Measurements from ENCODE around the gene PCED1A. TPM values are rescaled to one million over a fixed set of nuclear protein-coding genes. Genes with fewer than 3 reads are reported as not detected.

PCED1A gene
- total and polyA plus RNA-seq, 2 of the 13 experiments (the other 11 are each of a cell fraction or from before 2014, with no cell fraction given), result 40.1 to 84.2 TPM

GRCh38 chr20:2873010-2873746, 32.7 kb upstream of the PCED1A start, which contains the start of gene PTPRA (continued):
- TF ChIP-seq PBX3 (CRISPR knock-in tag; IDR thresholded peaks at IDR 0.05; ENCODE audit: borderline replicate concordance), result no peak
- no peak for TF ChIP-seq ZFP90 (CRISPR knock-in tag; IDR thresholded peaks at IDR 0.05; ENCODE audit: borderline replicate concordance)
- no peak for TF ChIP-seq SCMH1 (CRISPR knock-in tag; IDR thresholded peaks at IDR 0.05; ENCODE audit: borderline replicate concordance)
- TF ChIP-seq ZNF280B (CRISPR knock-in tag; IDR thresholded peaks at IDR 0.05; ENCODE audit: borderline replicate concordance), result no peak
- 0 out of 2 replicates have a peak, but pooled peaks have one; percentile 55 for TF ChIP-seq POGZ (CRISPR knock-in tag; IDR thresholded peaks at IDR 0.05)
- no peak; the same call in 1 of the 2 replicates for TF ChIP-seq ZNF160 (CRISPR knock-in tag; IDR thresholded peaks at IDR 0.05)
- no peak for TF ChIP-seq BRCA1 (CRISPR knock-in tag; IDR thresholded peaks at IDR 0.05)
- TF ChIP-seq THRA (CRISPR knock-in tag; IDR thresholded peaks at IDR 0.05; ENCODE audit: borderline replicate concordance), result peak; percentile 63; the same call in 1 of the 2 replicates
- peak; percentile 73 for TF ChIP-seq ZFP91 (CRISPR knock-in tag; IDR thresholded peaks at IDR 0.05; ENCODE audit: borderline replicate concordance)
- no peak for TF ChIP-seq DBP (CRISPR knock-in tag; IDR thresholded peaks at IDR 0.05; ENCODE audit: not compliant biosample characterization)
- TF ChIP-seq TBP (CRISPR knock-in tag; IDR thresholded peaks at IDR 0.05), result no peak
- peak in 1 of 2 experiments; percentile 38; a peak in 2 of 4 replicates for TF ChIP-seq HMGXB4 (CRISPR knock-in tag; IDR thresholded peaks at IDR 0.05; ENCODE audit: borderline replicate concordance in 1 of 2, low read depth in 1 of 2)
- no peak; the same call in 1 of the 2 replicates for TF ChIP-seq ZNF234 (CRISPR knock-in tag; conservative IDR thresholded peaks at IDR 0.05)
- TF ChIP-seq ZNF251 (CRISPR knock-in tag; IDR thresholded peaks at IDR 0.05), result peak; percentile 83; the same call in 1 of the 2 replicates
- TF ChIP-seq DDIT3 (CRISPR knock-in tag; IDR thresholded peaks at IDR 0.05), result no peak
- TF ChIP-seq MEIS2 (CRISPR knock-in tag; IDR thresholded peaks at IDR 0.05), result peak; percentile 82; the same call in 1 of the 2 replicates
- peak; percentile 92; the same call in 1 of the 2 replicates for TF ChIP-seq ZNF547 (CRISPR knock-in tag; IDR thresholded peaks at IDR 0.05)
- TF ChIP-seq YY1 (IDR thresholded peaks at IDR 0.05; ENCODE audit: insufficient read depth, insufficient replicate concordance, low read depth, low read length), result peak; percentile 93

All from HepG2 (cell line).